Glomerular endothelial cell (primary cell): ENCODE data around the gene CELA3A. TPM values are rescaled to one million over a fixed set of nuclear protein-coding genes. Genes with fewer than 3 reads are reported as not detected.
"Not testable (repeated sequence)": the region's sequence is repeated elsewhere in the genome, so short reads cannot be mapped to it uniquely, and the experiment has no call there.

Experiments used
- DNase-seq: peaks from one replicate; pipeline ENCODE4 v3.0.0-alpha.2; 2011; ENCODE audit warnings: low read depth, low spot score; ENCODE audit errors: extremely low read depth
- total RNA-seq: library from RNA; depleted of rRNA; stranded (reverse); fragments of >200 nt; gene quantifications from 2 replicates; pipeline ENCODE4 v1.2.3, GENCODE V29; 2015

The CELA3A gene
- total RNA-seq = not detected in 2 replicates

- no peak for DNase-seq
These were observed at the start of gene CELA3A for GRCh38 chr1:22001409-22001808. Gene CELA3A, plus strand, starts transcription at chr1:22001657. Its CDS starts 18 bp downstream, at chr1:22001675.

GRCh38 chr1:21952786-21953520 lies 48.5 kb upstream of the CELA3A start:
- DNase-seq = no peak

GRCh38 chr1:21955058-21955457 lies 46.4 kb upstream of the CELA3A start:
- no peak for DNase-seq

GRCh38 chr1:21955501-21956281 lies 45.8 kb upstream of the CELA3A start:
- no peak for DNase-seq

GRCh38 chr1:21956720-21957552 lies 44.5 kb upstream of the CELA3A start:
- no peak for DNase-seq

GRCh38 chr1:21961337-21961736 lies 40.1 kb upstream of the CELA3A start:
- DNase-seq = no peak

- no peak for DNase-seq
These were observed 39.7 kb upstream of the CELA3A start for GRCh38 chr1:21961799-21962198.

- DNase-seq = no peak
These were observed 37.8 kb upstream of the CELA3A start for GRCh38 chr1:21963477-21964217.

GRCh38 chr1:21966247-21967000 lies 35.0 kb upstream of the CELA3A start:
- DNase-seq = no peak

GRCh38 chr1:21967216-21967615 lies 34.2 kb upstream of the CELA3A start:
- DNase-seq = not testable (repeated sequence)

GRCh38 chr1:21969066-21969465 lies 32.4 kb upstream of the CELA3A start:
- not testable (repeated sequence) for DNase-seq

GRCh38 chr1:21970523-21970922 lies 30.9 kb upstream of the CELA3A start:
- DNase-seq = not testable (repeated sequence)

- not testable (repeated sequence) for DNase-seq
These were observed 28.4 kb upstream of the CELA3A start for GRCh38 chr1:21972973-21973441.

- DNase-seq = not testable (repeated sequence)
These were observed 27.5 kb upstream of the CELA3A start for GRCh38 chr1:21973948-21974347.

GRCh38 chr1:21974699-21975098 lies 26.8 kb upstream of the CELA3A start:
- not testable (repeated sequence) for DNase-seq

GRCh38 chr1:21975296-21975695 lies 26.2 kb upstream of the CELA3A start:
- DNase-seq = not testable (repeated sequence)

GRCh38 chr1:21976703-21977239 lies 24.7 kb upstream of the CELA3A start, which contains the start of gene CELA3B:
Gene CELA3B, plus strand, starts transcription at chr1:21977022. Its CDS starts 18 bp downstream, at chr1:21977040.
- not testable (repeated sequence) for DNase-seq

- not testable (repeated sequence) for DNase-seq
These were observed 23.2 kb upstream of the CELA3A start for GRCh38 chr1:21978209-21978608.
